GM23248 (cell line): ENCODE results near the gene MAT2B. TPM values are rescaled to one million over a fixed set of nuclear protein-coding genes. Genes with fewer than 3 reads are reported as not detected.

Experiments used
- DNase-seq: peaks from one replicate; pipeline ENCODE4 v3.0.0-alpha.2; 2015
- H2AFZ ChIP-seq: fragments of 200-600 bp; sonication (generic); 2 replicates; pipeline ENCODE4 v1.6.1; 2016; ENCODE audit warnings: antibody characterized with exemption
- H3F3A ChIP-seq: fragments of 200-600 bp; sonication (generic); 2 replicates; pipeline ENCODE4 v1.6.1; 2016; ENCODE audit warnings: mild to moderate bottlenecking, antibody characterized with exemption, mixed run types; ENCODE audit not compliant: insufficient read depth
- H3K27ac ChIP-seq: fragments of 200-600 bp; sonication (generic); 2 replicates; pipeline ENCODE4 v1.5.1; 2016; ENCODE audit warnings: mild to moderate bottlenecking
- H3K27me3 ChIP-seq: fragments of 200-600 bp; sonication (generic); replicated peaks from 2 replicates; pipeline ENCODE4 v1.6.1; 2016; ENCODE audit warnings: mild to moderate bottlenecking; ENCODE audit not compliant: insufficient read depth
- H3K36me3 ChIP-seq: fragments of 200-600 bp; sonication (generic); 2 replicates; pipeline ENCODE4 v1.6.1; 2016; ENCODE audit warnings: low read depth, mild to moderate bottlenecking
- H3K4me1 ChIP-seq: fragments of 200-600 bp; sonication (generic); 2 replicates; pipeline ENCODE4 v1.6.1; 2016; ENCODE audit warnings: mild to moderate bottlenecking; ENCODE audit not compliant: insufficient read depth
- H3K4me2 ChIP-seq: fragments of 200-600 bp; sonication (generic); one replicate; pipeline ENCODE4 v1.6.1; 2016; ENCODE audit warnings: mild to moderate bottlenecking; ENCODE audit not compliant: unreplicated experiment
- H3K4me3 ChIP-seq: fragments of 200-600 bp; sonication (generic); 2 replicates; pipeline ENCODE4 v1.5.1; 2016; ENCODE audit warnings: mild to moderate bottlenecking
- H3K79me2 ChIP-seq: fragments of 200-600 bp; sonication (generic); 2 replicates; pipeline ENCODE4 v1.6.1; 2016; ENCODE audit warnings: mild to moderate bottlenecking; ENCODE audit not compliant: insufficient read depth
- H3K9ac ChIP-seq: fragments of 200-600 bp; sonication (generic); 2 replicates; pipeline ENCODE4 v1.6.1; 2016; ENCODE audit warnings: mild to moderate bottlenecking
- H3K9me2 ChIP-seq: fragments of 200-600 bp; sonication (generic); 2 replicates; pipeline ENCODE4 v1.6.1; 2016; ENCODE audit warnings: mixed run types, mild to moderate bottlenecking, moderate library complexity; ENCODE audit not compliant: insufficient read depth
- H3K9me3 ChIP-seq: fragments of 200-600 bp; sonication (generic); one replicate; pipeline ENCODE4 v1.6.1; 2017; ENCODE audit warnings: low read depth
- H4K20me1 ChIP-seq: fragments of 200-600 bp; sonication (generic); 2 replicates; pipeline ENCODE4 v1.6.0; 2016; ENCODE audit not compliant: insufficient read depth
- EZH2 ChIP-seq: fragments of 200-600 bp; sonication (generic); IDR thresholded peaks from 2 replicates; pipeline ENCODE4 v1.6.1; 2018; ENCODE audit warnings: antibody characterized with exemption, mild to moderate bottlenecking; ENCODE audit not compliant: insufficient read depth, poor library complexity, severe bottlenecking
- EZH2phosphoT487 ChIP-seq: fragments of 200-600 bp; sonication (generic); IDR thresholded peaks from 2 replicates; pipeline ENCODE4 v1.6.1; 2018; ENCODE audit warnings: antibody characterized with exemption, moderate library complexity, mild to moderate bottlenecking, low read depth; ENCODE audit not compliant: insufficient read depth
- WGBS, 2 experiments: methylation state at CpG; one replicate each; pipeline ENCODE4 v1.1.6; 2015 to 2017; ENCODE audit warnings: low lambda C conversion rate in 2 of 2, low coverage in 1 of 2; ENCODE audit errors: missing lambda C conversion rate in 2 of 2; 5-methylcytosine and 5-hydroxymethylcytosine counted together
- in situ Hi-C: fragments of 300-500 bp; cut with MboI; formaldehyde crosslinking; loops from 2 replicates; pipeline ENCODE4 v1.15.0; 2020
- polyA plus RNA-seq: library from polyadenylated mRNA; unstranded; fragments of >200 nt; fragmentation: Nextera tagmentation; extraction: Ambion mirVana; gene quantifications from 2 replicates; pipeline ENCODE4 v1.2.1, GENCODE V29; 2016
- total RNA-seq: library from RNA; depleted of rRNA; stranded (reverse); fragments of >200 nt; shearing (Covaris generic); gene quantifications from 2 replicates; pipeline ENCODE4 v1.2.3, GENCODE V29; 2014

Gene MAT2B
- total and polyA plus RNA-seq, 2 experiments from 2014 or later = 63.1 to 95.5 TPM

- H3F3A ChIP-seq = no peaks in the 10 kb centered on the region
- H3K79me2 ChIP-seq = no peaks in the 10 kb centered on the region
- H3K4me2 ChIP-seq = no peak overlapping the region
- H3K4me1 ChIP-seq = no peaks in the 10 kb centered on the region
- H3K9me3 ChIP-seq = no peaks in the 10 kb centered on the region
- no peaks in the 10 kb centered on the region for H3K9me2 ChIP-seq
- H3K4me3 ChIP-seq = no peak overlapping the region
- no peaks in the 10 kb centered on the region for H4K20me1 ChIP-seq
- no peaks in the 10 kb centered on the region; the same call in 1 of the 2 replicates for H3K27me3 ChIP-seq
- WGBS, 2 experiments = 52 to 68% methylated on average over 3 of the region's 3 CpGs
- TF ChIP-seq EZH2phosphoT487 = no peak
- no peak for TF ChIP-seq EZH2
- no peaks in the 10 kb centered on the region for H3K36me3 ChIP-seq
- H2AFZ ChIP-seq = no peak overlapping the region
- no peak for DNase-seq
- in situ Hi-C loops = loop anchor here (25.0 kb wide), 2 partner anchors 461 to 1661 kb away; no protein-coding TSS in a partner anchor
- no peak overlapping the region for H3K27ac ChIP-seq
- H3K9ac ChIP-seq = no peak overlapping the region
Observed at GRCh38 chr5:163551156-163551555, 45.7 kb downstream of the MAT2B start.

- WGBS, 2 experiments = 40 to 63% methylated on average over 1 of the region's 1 CpG
- in situ Hi-C loops = loop anchor here (25.0 kb wide), 2 partner anchors 460 to 1660 kb away; no protein-coding TSS in a partner anchor
- Histone ChIP-seq H3K4me2 (no peak overlapping the region), H3K36me3 (no peaks in the 10 kb centered on the region), H3K4me3 (no peak overlapping the region), H2AFZ (no peak overlapping the region), H4K20me1 (no peaks in the 10 kb centered on the region), H3K9ac (no peak overlapping the region), H3K4me1 (no peaks in the 10 kb centered on the region), H3K27ac (no peak overlapping the region), H3K79me2 (no peaks in the 10 kb centered on the region), H3K9me2 (no peaks in the 10 kb centered on the region), H3F3A (no peaks in the 10 kb centered on the region), H3K27me3 (no peaks in the 10 kb centered on the region; the same call in 1 of the 2 replicates), H3K9me3 (no peaks in the 10 kb centered on the region)
- DNase-seq = no peak
- TF ChIP-seq EZH2phosphoT487 = no peak
- no peak for TF ChIP-seq EZH2
Observed at GRCh38 chr5:163552536-163552935, 47.1 kb downstream of the MAT2B start.

GRCh38 chr5:163561339-163561738, 55.9 kb downstream of the MAT2B start:
- WGBS, 2 experiments = 44 to 46% methylated on average over 5 of the region's 5 CpGs
- Histone ChIP-seq H4K20me1 (no peaks in the 10 kb centered on the region), H3K36me3 (no peaks in the 10 kb centered on the region), H3K4me1 (peaks cover 7% of the 10 kb centered on the region; the same call in 1 of the 2 replicates), H3K9me2 (no peaks in the 10 kb centered on the region), H3K27me3 (peaks cover 17% of the 10 kb centered on the region; the same call in 1 of the 2 replicates), H3K27ac (no peak overlapping the region), H3K79me2 (no peaks in the 10 kb centered on the region), H3K9me3 (no peaks in the 10 kb centered on the region), H3F3A (no peaks in the 10 kb centered on the region), H2AFZ (no peak overlapping the region), H3K4me2 (no peak overlapping the region), H3K4me3 (no peak overlapping the region), H3K9ac (no peak overlapping the region)
- in situ Hi-C loops = loop anchor here (10.0 to 25.0 kb wide), 3 partner anchors 451 to 1651 kb away; no protein-coding TSS in a partner anchor
- no peak for DNase-seq
- TF ChIP-seq EZH2phosphoT487 (no peak), EZH2 (no peak)

GRCh38 chr5:163562071-163562470, 56.7 kb downstream of the MAT2B start:
- no peak overlapping the region for H3K9ac ChIP-seq
- peaks cover 10% of the 10 kb centered on the region; the same call in 1 of the 2 replicates for H3K4me1 ChIP-seq
- H3K9me2 ChIP-seq = no peaks in the 10 kb centered on the region
- no peaks in the 10 kb centered on the region; the same call in 1 of the 2 replicates for H3F3A ChIP-seq
- no peak overlapping the region for H3K27ac ChIP-seq
- peaks cover 17% of the 10 kb centered on the region; the same call in 1 of the 2 replicates for H3K27me3 ChIP-seq
- no peak for TF ChIP-seq EZH2
- no peak for TF ChIP-seq EZH2phosphoT487
- in situ Hi-C loops = loop anchor here (10.0 to 25.0 kb wide), 3 partner anchors 450 to 1650 kb away; no protein-coding TSS in a partner anchor
- no peaks in the 10 kb centered on the region for H3K79me2 ChIP-seq
- WGBS, 2 experiments = 33 to 37% methylated on average over 3 of the region's 3 CpGs
- H3K4me3 ChIP-seq = no peak overlapping the region
- H3K9me3 ChIP-seq = no peaks in the 10 kb centered on the region
- H2AFZ ChIP-seq = no peak overlapping the region
- DNase-seq = no peak
- H3K36me3 ChIP-seq = no peaks in the 10 kb centered on the region
- H4K20me1 ChIP-seq = no peaks in the 10 kb centered on the region
- H3K4me2 ChIP-seq = no peak overlapping the region
